ENCODE measurements around the gene WDR55. TPM values are rescaled to one million over a fixed set of nuclear protein-coding genes. Genes with fewer than 3 reads are reported as not detected.

Gene WDR55
- total and polyA plus RNA-seq, 2 experiments from 2014 or later, result 9.6 to 18.0 TPM

- DNase-seq (ENCODE audit: low spot score), result peak; percentile 23
Measured at GRCh38 chr5:140632366-140633020, 32.2 kb upstream of the WDR55 start.

GRCh38 chr5:140633021-140633471, 31.7 kb upstream of the WDR55 start, which contains the start of gene CD14:
Gene CD14 (minus strand): TSS chr5:140633175. CDS start chr5:140633071, 104 bp downstream.
- peaks cover 39% of the 10 kb centered on the region for H3K27me3 ChIP-seq (ENCODE audit: insufficient read depth)
- ATAC-seq, result peak; percentile 26
- H3F3A ChIP-seq (replicated peaks; ENCODE audit: low read depth), result no peaks in the 10 kb centered on the region
- no peak for TF ChIP-seq POLR2AphosphoS5 (IDR thresholded peaks at IDR 0.05; ENCODE audit: low read depth)
- no peak for TF ChIP-seq ETS1 (IDR thresholded peaks at IDR 0.05)
- TF ChIP-seq JUNB (IDR thresholded peaks at IDR 0.05; ENCODE audit: unreplicated experiment), result no peak
- TF ChIP-seq ZNF462 (CRISPR knock-in tag; IDR thresholded peaks at IDR 0.05), result no peak
- TF ChIP-seq NANOG (IDR thresholded peaks at IDR 0.05; ENCODE audit: borderline replicate concordance), result no peak
- no peaks in the 10 kb centered on the region for H3K36me3 ChIP-seq (ENCODE audit: insufficient read depth)
- H3K9me2 ChIP-seq (ENCODE audit: insufficient read depth), result 0 out of 2 replicates have a peak, but pooled peaks cover 3% of the 10 kb centered on the region
- H3K27ac ChIP-seq (ENCODE audit: low read depth), result no peak within 1 kb of the TSS
- Mint-ChIP-seq H3K27ac (no peak within 1 kb of the TSS), H3K36me3 (ENCODE audit: low read depth) (peaks cover 6% of the 10 kb centered on the region; the same call in 2 of the 3 replicates), H3K27me3 (ENCODE audit: insufficient read depth, low read depth, poor library complexity) (peaks cover 25% of the 10 kb centered on the region), H3K4me1 (peaks cover 2% of the 10 kb centered on the region), H3K4me3 (peak within 1 kb of the TSS; percentile 52; the same call in 2 of the 3 replicates), H3K9me3 (peaks cover 36% of the 10 kb centered on the region)
- no peaks in the 10 kb centered on the region for H3K79me2 ChIP-seq (replicated peaks; ENCODE audit: insufficient read depth)
- H2AFZ ChIP-seq, result peak within 1 kb of the TSS; percentile 90
- H3K4me2 ChIP-seq, result peak within 1 kb of the TSS; percentile 64
- peak within 1 kb of the TSS; percentile 41 for H3K4me3 ChIP-seq
- H4K20me1 ChIP-seq (replicated peaks; ENCODE audit: insufficient read depth), result no peaks in the 10 kb centered on the region
- peaks cover 4% of the 10 kb centered on the region; the same call in 1 of the 2 replicates for H3K4me1 ChIP-seq (ENCODE audit: insufficient read depth)
- peak; percentile 12 for DNase-seq (ENCODE audit: low spot score)

More at GRCh38 chr5:140632366-140633020, 32.2 kb upstream of the WDR55 start:
- Mint-ChIP-seq H3K27me3 (ENCODE audit: insufficient read depth, low read depth, poor library complexity) (peaks cover 25% of the 10 kb centered on the region), H3K4me3 (peak overlapping the region; percentile 52; the same call in 2 of the 3 replicates), H3K9me3 (peaks cover 41% of the 10 kb centered on the region), H3K4me1 (no peaks in the 10 kb centered on the region; the same call in 2 of the 3 replicates), H3K27ac (no peak overlapping the region), H3K36me3 (ENCODE audit: low read depth) (peaks cover 9% of the 10 kb centered on the region; the same call in 2 of the 3 replicates)
- Histone ChIP-seq H3K4me3 (peak overlapping the region; percentile 41), H3K79me2 (replicated peaks; ENCODE audit: insufficient read depth) (no peaks in the 10 kb centered on the region), H3K9me2 (ENCODE audit: insufficient read depth) (0 out of 2 replicates have a peak, but pooled peaks cover 3% of the 10 kb centered on the region), H4K20me1 (replicated peaks; ENCODE audit: insufficient read depth) (no peaks in the 10 kb centered on the region), H3K4me2 (peak overlapping the region; percentile 64), H3K4me1 (ENCODE audit: insufficient read depth) (no peaks in the 10 kb centered on the region; the same call in 1 of the 2 replicates), H3K27ac (ENCODE audit: low read depth) (no peak overlapping the region), H2AFZ (peak overlapping the region; percentile 90), H3K36me3 (ENCODE audit: insufficient read depth) (peaks cover 2% of the 10 kb centered on the region; the same call in 1 of the 2 replicates), H3F3A (replicated peaks; ENCODE audit: low read depth) (no peaks in the 10 kb centered on the region), H3K27me3 (ENCODE audit: insufficient read depth) (peaks cover 39% of the 10 kb centered on the region)
- TF ChIP-seq STAT1 (IDR thresholded peaks at IDR 0.05; ENCODE audit: unreplicated experiment), result no peak
- TF ChIP-seq EZH2 (IDR thresholded peaks at IDR 0.05; ENCODE audit: low read depth, unreplicated experiment), result peak; percentile 10
- peak; percentile 63 for ATAC-seq
